Activated CD4-positive, alpha-beta T cell treated with anti-CD3 and anti-CD28 coated beads for 24 hours (primary cell): ENCODE results near the gene ADGRG4.
"Not testable (repeated sequence)": the region's sequence is repeated elsewhere in the genome, so short reads cannot be mapped to it uniquely, and the experiment has no call there.

ENCODE experiments used
- DNase-seq, 2 donors: peaks; one replicate each; pipeline ENCODE4 v3.0.0-alpha.2; 2020; ENCODE audit warnings: low read depth in 2 of 2

Gene ADGRG4

DNA sequence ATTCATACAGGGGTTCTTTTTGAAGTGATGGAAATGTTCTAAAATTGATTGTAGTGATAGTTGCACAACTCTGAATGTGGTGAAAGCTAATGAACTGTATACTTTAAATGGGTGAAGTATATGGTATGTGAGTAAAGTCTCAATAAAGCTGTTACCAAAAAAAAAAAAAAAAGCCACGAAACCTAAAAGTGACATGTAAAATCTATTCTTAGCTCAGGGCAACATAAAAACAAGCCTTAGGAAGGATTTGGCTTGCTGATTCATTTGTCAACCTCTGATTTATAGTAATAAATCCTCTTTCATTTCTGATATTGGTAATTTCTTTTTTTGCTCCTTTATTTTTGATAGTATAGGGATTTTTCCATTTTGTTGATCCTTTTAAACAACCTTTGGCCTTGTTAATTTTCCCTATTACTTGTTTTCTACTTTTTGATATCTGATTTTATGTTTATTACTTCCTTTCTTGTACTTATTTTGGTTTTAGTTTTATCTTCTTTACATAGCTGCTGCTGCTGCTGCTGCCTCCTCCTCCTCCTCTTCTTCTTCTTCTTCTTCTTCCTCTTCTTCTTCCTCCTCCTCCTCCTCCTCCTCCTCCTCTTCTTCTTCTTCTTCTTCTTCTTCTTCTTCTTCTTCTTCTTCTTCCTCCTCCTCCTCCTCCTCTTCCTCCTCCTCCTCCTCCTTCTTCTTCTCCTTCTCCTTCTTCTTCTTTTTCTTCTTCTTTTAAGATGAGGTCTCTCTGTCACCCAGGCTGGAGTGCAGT lies 79.4 kb downstream of the ADGRG4 start:
- DNase-seq, result no peak

- no peak for DNase-seq
Observed at GRCh38 chrX:136386173-136386572, 85.4 kb downstream of the ADGRG4 start.

DNA sequence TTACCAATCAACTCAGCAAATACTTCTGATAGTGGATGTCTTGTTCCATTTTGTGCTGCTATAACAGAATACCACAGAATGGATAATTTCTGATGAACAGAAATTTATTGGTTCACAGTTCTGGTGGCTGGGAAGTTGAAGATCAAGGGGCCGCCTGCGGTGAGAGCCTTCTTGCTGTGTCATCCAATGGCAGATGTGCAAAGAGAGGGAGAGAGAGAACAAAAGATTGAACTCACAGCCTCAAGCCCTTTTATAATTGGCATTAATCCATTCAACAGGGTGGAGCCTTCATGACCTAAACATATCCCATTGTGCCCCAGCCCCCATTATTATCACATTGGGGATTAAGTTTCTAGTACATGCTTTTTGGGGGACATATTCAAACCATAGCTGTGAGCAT lies 86.1 kb downstream of the ADGRG4 start:
- DNase-seq, result no peak

GRCh38 chrX:136387951-136388502 lies 87.3 kb downstream of the ADGRG4 start:
- no peak for DNase-seq

DNA sequence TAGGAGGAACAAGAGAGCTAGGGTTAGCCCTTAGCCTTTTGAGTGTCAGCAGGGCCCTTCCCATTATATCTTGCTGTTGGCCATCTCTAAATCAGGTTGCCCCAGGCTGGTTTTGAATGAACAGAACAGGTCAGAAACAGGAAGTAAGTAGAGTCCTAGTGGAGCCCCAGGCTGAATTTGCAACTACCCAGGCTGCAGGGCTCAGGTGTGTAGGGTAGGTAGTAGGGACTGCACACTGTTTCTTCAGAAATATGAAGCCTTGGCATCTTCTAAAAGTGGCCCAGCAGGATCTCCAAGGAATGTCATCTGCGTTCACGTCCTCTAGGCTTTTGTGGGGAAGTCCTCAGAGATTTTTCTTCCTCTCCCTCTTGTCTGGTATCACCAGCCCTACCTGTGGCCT lies 90.2 kb downstream of the ADGRG4 start:
- DNase-seq, result no peak

DNA sequence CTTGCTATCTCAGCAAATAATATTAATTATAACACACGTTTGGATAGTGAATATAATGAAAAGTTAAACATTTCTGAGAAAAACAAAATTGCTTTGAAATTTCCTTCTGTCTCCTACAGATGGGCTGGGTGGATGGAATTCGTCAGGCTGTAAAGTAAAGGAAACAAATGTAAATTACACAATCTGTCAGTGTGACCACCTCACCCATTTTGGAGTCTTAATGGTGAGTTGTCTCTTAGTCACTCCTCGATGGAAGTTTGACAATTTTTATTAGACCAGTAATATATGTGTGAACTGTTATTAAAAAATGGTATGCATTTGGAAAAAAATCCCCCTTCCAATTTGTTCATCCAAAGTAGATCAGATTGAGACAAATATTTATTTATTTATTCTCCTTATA lies 94.5 kb downstream of the ADGRG4 start:
- no peak for DNase-seq

- no peak for DNase-seq
Observed at GRCh38 chrX:136397001-136397400, 96.2 kb downstream of the ADGRG4 start.

DNA sequence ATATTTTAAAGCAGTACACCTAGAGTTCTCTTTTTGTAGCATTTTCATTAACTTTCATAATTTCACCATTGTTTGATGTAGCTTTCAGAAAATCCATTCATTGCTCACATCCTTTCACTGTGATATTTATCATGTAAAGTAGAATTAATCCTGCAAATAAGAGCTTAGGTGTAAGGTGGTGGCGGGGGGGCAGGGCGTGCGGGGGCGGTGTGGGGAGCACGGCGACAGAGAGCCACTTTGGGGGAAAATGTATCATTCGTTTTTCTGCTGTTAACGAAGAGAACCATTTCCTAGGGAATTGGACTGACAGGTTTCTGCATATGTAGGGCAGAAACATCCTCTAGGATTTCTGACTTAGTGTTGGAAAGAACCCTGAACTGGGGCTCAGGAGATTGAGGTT lies 104.4 kb downstream of the ADGRG4 start:
- no peak for DNase-seq

DNA sequence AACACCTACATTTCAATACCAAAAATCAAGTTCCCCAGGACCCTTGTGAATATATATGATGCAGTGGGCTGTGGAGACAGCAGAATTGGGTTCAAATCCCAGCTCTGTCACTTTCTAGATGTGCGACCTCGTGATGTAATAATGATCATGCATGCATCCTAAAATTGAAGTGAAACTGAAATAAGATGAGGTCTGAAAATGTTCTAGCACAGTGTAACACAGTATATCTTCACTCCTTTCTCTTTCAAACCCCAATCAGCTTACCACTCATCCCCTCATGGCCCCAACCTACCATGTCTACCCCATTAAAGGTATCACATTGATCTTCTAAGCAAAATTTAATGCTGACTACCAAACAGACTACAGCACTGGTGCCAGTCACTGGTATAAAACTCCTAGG lies 117.0 kb downstream of the ADGRG4 start:
- no peak for DNase-seq

DNA sequence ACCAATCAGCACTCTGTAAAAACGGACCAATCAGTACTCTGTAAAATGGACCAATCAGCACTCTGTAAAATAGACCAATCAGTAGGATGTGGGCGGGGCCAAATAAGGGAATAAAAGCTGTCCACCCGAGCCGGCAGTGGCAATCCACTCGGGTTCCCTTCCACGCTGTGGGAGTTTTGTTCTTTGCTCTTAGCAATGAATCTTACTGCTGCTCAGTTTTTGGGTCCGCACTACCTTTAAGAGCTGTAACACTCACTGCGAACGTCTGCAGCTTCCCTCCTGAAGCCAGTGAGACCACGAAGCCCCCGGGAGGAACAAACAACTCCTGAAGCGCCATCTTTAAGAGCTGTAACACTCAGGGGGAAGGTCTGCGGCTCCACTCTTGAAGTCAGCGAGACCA lies 120.6 kb downstream of the ADGRG4 start:
- DNase-seq, result no peak

GRCh38 chrX:136423724-136424123 lies 123.0 kb downstream of the ADGRG4 start:
- DNase-seq, result no peak

DNA sequence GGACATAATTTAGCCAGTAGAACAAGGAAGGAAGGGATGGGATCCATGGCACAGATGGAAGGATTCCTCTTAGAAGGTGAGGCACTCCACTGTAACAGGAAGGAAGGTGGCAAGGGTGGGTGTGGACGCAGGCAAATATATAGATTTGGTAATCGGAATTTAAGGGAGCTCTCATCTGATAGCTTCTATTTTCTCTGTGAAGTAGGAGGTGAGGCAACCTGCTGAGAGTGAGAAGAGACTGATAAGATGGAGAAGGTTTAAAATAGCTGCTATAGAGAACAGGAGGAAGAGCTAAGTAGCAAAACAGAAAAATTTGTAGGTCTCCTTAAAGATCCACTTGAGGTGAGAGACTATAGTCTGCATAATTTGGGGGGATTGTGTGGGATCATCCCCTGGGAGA lies 125.2 kb downstream of the ADGRG4 start:
- no peak for DNase-seq

GRCh38 chrX:136431625-136432024 lies 130.9 kb downstream of the ADGRG4 start:
- DNase-seq, result no peak

DNA sequence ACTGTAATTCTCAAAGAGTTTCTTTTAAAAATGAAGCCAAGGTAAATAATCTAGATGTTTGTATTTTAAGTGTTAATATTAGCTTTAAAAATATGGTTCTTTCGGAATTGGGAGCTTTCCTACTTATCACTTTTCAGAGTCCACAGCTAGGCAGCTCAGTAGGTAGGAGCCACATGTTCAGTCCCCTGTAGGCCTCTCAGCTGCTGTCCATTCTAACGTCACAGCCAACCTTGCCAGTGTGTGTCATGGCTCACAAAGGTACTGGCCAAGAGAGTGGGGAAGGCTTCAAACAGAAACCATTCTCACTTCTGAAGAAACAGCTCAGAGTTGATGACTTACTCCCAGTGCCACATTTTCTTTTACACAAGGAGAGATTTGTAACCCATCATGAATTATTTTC lies 137.0 kb downstream of the ADGRG4 start:
- DNase-seq, result no peak

DNA sequence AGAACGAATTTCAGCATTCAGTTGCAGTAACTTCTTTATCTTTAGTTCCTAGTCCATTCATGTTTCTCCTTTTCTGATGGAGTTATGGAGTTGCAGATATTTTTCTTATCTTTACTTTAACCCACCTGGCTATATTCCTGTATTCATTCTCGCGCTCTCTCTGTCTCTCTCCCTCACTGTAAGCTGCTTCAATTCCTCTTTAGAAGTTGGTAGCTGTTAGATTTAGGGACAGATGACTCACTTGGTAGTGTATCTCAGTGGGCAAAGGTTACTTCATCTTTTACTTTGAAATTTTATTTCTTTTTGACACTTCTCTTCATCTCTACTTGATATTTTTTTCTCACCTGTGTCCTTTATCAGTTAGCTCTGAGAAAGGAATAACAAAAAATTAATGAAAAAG lies 137.4 kb downstream of the ADGRG4 start:
- DNase-seq, result no peak

GRCh38 chrX:136445674-136446073 lies 144.9 kb downstream of the ADGRG4 start:
- DNase-seq, result not testable (repeated sequence)

DNA sequence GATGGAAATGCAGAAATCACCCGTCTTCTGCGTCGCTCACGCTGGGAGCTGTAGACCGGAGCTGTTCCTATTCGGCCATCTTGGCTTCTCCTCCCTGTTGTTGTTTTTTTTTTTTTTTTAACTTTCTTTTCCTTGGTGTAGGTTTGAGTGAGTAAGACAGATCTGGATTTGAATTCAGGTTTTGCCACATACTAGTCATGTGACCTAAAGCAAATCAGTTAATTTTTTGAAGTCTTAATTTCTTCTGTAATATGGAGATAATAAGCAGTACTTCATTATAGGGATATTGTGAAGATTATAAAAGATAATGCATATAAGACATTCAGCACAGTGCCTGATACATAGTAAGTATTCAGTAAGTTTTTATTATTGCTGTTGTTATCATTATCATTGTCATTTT lies 145.4 kb downstream of the ADGRG4 start:
- DNase-seq, result no peak

- no peak for DNase-seq
Observed at GRCh38 chrX:136447308-136447707, 146.5 kb downstream of the ADGRG4 start.

GRCh38 chrX:136447968-136448367 lies 147.2 kb downstream of the ADGRG4 start:
- DNase-seq, result no peak

DNA sequence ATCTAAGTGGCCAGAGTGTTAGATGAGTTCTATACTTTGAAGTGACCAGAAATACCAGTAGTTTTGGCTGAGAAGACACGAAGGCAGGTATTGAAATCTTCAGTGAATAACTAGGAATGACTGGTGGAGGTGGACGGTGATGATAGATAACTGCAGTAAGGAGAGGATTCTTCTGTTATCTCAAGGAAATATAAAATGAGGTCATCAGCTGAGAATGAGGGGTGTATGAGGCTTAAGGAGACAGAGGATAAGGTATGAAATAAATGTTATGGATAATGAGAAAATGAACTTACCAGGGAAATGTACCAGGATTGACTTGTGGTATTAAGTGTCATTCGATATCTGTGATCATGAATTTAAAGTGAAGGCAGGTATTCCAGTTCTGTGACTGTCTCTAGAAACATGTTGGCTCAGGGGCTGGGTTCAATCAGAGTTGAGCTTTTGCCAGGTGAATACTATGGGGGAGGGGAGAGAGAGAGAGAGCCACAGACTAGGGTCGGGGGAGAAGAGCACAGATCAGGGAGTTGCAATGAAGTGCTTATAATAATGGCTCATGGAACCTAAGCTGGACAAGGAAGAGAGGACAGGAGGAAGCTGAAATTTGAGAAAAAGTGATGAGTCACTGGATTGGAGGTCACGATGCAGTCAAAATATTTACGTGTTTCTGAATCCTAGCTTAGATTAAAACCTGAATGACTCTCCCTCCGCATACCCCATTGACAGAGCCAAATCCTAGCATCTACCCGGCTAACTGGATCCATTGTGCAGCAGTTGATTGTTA lies 149.5 kb downstream of the ADGRG4 start:
- DNase-seq, result no peak

GRCh38 chrX:136452614-136453013 lies 151.9 kb downstream of the ADGRG4 start:
- DNase-seq, result no peak

- DNase-seq, result no peak
Observed at GRCh38 chrX:136453114-136453513, 152.4 kb downstream of the ADGRG4 start.

- no peak for DNase-seq
Observed at GRCh38 chrX:136453771-136454170, 153.0 kb downstream of the ADGRG4 start.
